ENCODE results near the gene CNTLN.

GRCh38 chr9:17330097-17330496 lies 195.3 kb downstream of the CNTLN start:
- TF ChIP-seq CTCF (IDR thresholded peaks at IDR 0.05) (no peak), POLR2A (IDR thresholded peaks at IDR 0.05) (no peak)
